Smooth muscle cell (in vitro differentiated cells): Measurements from ENCODE around the gene EBF4. TPM values are rescaled to one million over a fixed set of nuclear protein-coding genes. Genes with fewer than 3 reads are reported as not detected.
"Not testable (repeated sequence)": the region's sequence is repeated elsewhere in the genome, so short reads cannot be mapped to it uniquely, and the experiment has no call there.

Experiments
- DNase-seq: peaks from one replicate; lab custom pipeline; 2025; ENCODE audit not compliant: unreplicated experiment; lab: John Stamatoyannopoulos, UW
- H2AFZ ChIP-seq: fragments of 200-600 bp; sonication (generic); 2 replicates; pipeline ENCODE4 v1.6.0; 2016; ENCODE audit warnings: antibody characterized with exemption, low read depth, mild to moderate bottlenecking
- H3F3A ChIP-seq: fragments of 200-600 bp; sonication (generic); 2 replicates; pipeline ENCODE4 v1.6.0; 2017; ENCODE audit warnings: antibody characterized with exemption, low read depth
- H3K27ac ChIP-seq: fragments of 200-600 bp; sonication (generic); 2 replicates; pipeline ENCODE4 v1.5.1; 2016; ENCODE audit warnings: low read depth, mild to moderate bottlenecking
- H3K27me3 ChIP-seq: fragments of 200-600 bp; sonication (generic); 2 replicates; pipeline ENCODE4 v1.6.1; 2016; ENCODE audit warnings: low read depth, mild to moderate bottlenecking
- H3K36me3 ChIP-seq: fragments of 200-600 bp; sonication (generic); 2 replicates; pipeline ENCODE4 v1.5.1; 2016; ENCODE audit warnings: low read depth
- H3K4me1 ChIP-seq: fragments of 200-600 bp; sonication (generic); 2 replicates; pipeline ENCODE4 v1.5.1; 2016; ENCODE audit warnings: low read depth
- H3K4me2 ChIP-seq: fragments of 200-600 bp; sonication (generic); 2 replicates; pipeline ENCODE4 v1.6.0; 2016; ENCODE audit warnings: mild to moderate bottlenecking
- H3K4me3 ChIP-seq: fragments of 200-600 bp; sonication (generic); 2 replicates; pipeline ENCODE4 v1.5.1; 2016; ENCODE audit warnings: mild to moderate bottlenecking
- H3K79me2 ChIP-seq: fragments of 200-600 bp; sonication (generic); 2 replicates; pipeline ENCODE4 v1.6.0; 2016; ENCODE audit warnings: low read depth, mild to moderate bottlenecking
- H3K9ac ChIP-seq: fragments of 200-600 bp; sonication (generic); 2 replicates; pipeline ENCODE4 v1.6.0; 2016; ENCODE audit warnings: low read depth
- H3K9me3 ChIP-seq: fragments of 200-600 bp; sonication (generic); replicated peaks from 2 replicates; pipeline ENCODE4 v1.5.1; 2016; ENCODE audit warnings: low read depth
- H4K20me1 ChIP-seq: fragments of 200-600 bp; sonication (generic); 2 replicates; pipeline ENCODE4 v1.6.0; 2016; ENCODE audit warnings: low read depth
- WGBS: methylation state at CpG from one replicate; pipeline ENCODE4 v1.1.7; 2016; ENCODE audit warnings: low lambda C conversion rate; 5-methylcytosine and 5-hydroxymethylcytosine counted together
- polyA plus RNA-seq: library from polyadenylated mRNA; unstranded; fragments of >200 nt; fragmentation: Nextera tagmentation; extraction: Ambion mirVana; gene quantifications from 2 replicates; pipeline ENCODE4 v1.2.1, GENCODE V29; 2016
- total RNA-seq: library from RNA; depleted of rRNA; stranded (reverse); fragments of >200 nt; gene quantifications from 2 replicates; pipeline ENCODE4 v1.2.3, GENCODE V29; 2014
- TF ChIP-seq, protein P1 (sequence below): fragments of 200-600 bp; sonication (generic); IDR thresholded peaks from 2 replicates; pipeline ENCODE4 v1.5.1; 2017; ENCODE audit warnings: borderline replicate concordance, mild to moderate bottlenecking, antibody characterized with exemption; ENCODE audit not compliant: insufficient read depth, poor library complexity, severe bottlenecking

Gene EBF4
- total and polyA plus RNA-seq, 2 experiments from 2014 or later: 8.2 to 19.0 TPM

DNA sequence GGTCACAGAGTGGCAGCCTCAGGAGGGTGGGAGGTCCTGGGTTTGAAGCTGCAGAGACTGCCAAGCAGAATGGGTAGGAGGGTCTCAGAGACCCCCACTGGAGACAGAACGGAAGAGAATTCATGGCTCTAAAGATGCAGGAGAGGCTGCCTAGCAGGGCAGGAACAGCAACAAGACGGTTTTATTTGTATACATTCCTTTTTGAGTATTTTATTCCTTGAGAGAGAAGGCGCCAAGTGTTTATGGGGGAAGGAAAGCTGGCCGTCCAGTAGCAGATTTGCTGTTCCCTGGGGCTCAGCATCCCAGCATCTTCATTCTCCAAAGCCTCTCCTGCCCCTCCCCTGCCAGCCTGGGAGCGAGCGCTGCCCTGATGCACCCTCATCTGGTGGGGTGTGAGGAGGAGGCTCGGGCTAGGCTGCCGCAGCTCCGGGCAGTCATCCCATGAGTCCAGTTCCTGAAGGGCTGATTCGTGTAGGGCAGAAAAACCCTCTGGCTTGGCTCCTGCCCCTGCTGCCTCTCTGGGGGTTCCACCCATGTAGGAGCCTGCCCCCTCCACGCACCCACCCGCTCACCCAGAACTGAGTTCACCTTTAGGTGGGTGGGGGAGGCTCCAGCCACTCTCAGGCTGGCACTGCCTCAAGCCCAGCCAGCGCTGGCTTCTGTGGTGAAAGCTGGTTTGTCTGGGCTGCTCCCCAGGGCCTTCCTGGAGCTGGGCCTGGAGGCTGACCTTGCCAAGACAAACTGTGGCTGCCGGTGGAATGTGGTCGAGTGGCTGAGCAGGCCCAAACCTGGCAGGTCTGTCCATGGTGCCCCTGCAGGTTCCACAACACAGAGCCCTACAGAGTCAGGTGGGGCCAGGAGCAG lies 75.4 kb downstream of the EBF4 start:
- Histone ChIP-seq H3K27me3 (peaks cover 20% of the 10 kb centered on the region), H3K79me2 (no peaks in the 10 kb centered on the region), H4K20me1 (no peaks in the 10 kb centered on the region), H3K4me3 (no peak overlapping the region), H3K9ac (no peak overlapping the region), H3K27ac (no peak overlapping the region), H3K36me3 (no peaks in the 10 kb centered on the region), H3F3A (no peaks in the 10 kb centered on the region), H2AFZ (no peak overlapping the region), H3K4me1 (no peaks in the 10 kb centered on the region), H3K4me2 (no peak overlapping the region), H3K9me3 (no peaks in the 10 kb centered on the region)
- WGBS: 80% methylated on average over 15 of the region's 15 CpGs
- DNase-seq: no peak
- TF ChIP-seq, protein P1, sequence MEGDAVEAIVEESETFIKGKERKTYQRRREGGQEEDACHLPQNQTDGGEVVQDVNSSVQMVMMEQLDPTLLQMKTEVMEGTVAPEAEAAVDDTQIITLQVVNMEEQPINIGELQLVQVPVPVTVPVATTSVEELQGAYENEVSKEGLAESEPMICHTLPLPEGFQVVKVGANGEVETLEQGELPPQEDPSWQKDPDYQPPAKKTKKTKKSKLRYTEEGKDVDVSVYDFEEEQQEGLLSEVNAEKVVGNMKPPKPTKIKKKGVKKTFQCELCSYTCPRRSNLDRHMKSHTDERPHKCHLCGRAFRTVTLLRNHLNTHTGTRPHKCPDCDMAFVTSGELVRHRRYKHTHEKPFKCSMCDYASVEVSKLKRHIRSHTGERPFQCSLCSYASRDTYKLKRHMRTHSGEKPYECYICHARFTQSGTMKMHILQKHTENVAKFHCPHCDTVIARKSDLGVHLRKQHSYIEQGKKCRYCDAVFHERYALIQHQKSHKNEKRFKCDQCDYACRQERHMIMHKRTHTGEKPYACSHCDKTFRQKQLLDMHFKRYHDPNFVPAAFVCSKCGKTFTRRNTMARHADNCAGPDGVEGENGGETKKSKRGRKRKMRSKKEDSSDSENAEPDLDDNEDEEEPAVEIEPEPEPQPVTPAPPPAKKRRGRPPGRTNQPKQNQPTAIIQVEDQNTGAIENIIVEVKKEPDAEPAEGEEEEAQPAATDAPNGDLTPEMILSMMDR: no peak

DNA sequence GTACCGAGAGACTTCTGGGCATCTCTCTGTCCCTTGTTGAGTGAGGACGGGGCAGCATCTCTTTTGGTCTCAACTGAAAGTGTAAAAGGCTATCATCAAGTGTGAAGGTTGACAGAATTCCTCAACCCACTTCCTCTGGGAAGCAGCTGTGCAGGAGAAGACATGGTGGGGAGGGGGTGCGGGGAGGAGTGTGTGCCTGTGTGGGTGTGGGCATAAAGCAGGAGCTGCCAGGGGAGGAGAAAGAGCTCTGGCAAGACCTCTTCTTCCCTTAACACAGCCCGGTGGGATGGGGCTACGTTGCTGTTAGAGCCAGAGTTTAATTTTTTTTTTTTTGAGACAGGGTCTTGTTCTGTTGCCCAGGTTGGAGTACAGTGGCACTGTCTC lies 76.0 kb downstream of the EBF4 start:
- H3F3A ChIP-seq: no peaks in the 10 kb centered on the region
- H3K9me3 ChIP-seq: no peaks in the 10 kb centered on the region
- H3K27me3 ChIP-seq: peaks cover 14% of the 10 kb centered on the region
- H3K4me3 ChIP-seq: no peak overlapping the region
- H3K27ac ChIP-seq: no peak overlapping the region
- TF ChIP-seq, protein P1: no peak
- H3K4me2 ChIP-seq: no peak overlapping the region
- H3K9ac ChIP-seq: no peak overlapping the region
- WGBS: 89% methylated on average over 5 of the region's 5 CpGs
- no peak for DNase-seq
- H3K36me3 ChIP-seq: no peaks in the 10 kb centered on the region
- no peaks in the 10 kb centered on the region for H3K4me1 ChIP-seq
- no peak overlapping the region for H2AFZ ChIP-seq
- no peaks in the 10 kb centered on the region for H3K79me2 ChIP-seq
- no peaks in the 10 kb centered on the region for H4K20me1 ChIP-seq

DNA sequence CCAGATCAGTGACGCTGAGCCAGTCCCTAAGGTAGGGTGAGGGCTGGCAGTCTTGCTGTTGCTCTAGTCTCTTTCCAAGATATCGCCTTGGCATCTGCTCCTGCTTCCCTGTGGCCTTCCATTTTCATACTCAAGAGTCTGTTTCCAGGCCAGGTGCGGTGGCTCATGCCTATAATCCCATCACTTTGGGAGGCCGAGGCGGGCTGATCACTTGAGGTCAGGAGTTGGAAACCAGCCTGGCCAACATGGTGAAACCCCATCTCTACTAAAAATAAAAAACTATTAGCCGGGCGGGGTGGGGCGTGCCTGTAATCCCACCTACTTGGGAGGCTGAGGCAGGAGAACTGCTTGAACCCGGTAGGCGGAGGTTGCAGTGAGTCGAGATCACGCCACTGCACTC lies 77.5 kb downstream of the EBF4 start:
- H3K4me3 ChIP-seq, H2AFZ ChIP-seq, H3K27ac ChIP-seq, H3K4me2 ChIP-seq, H4K20me1 ChIP-seq, H3K4me1 ChIP-seq, DNase-seq, H3F3A ChIP-seq, H3K9me3 ChIP-seq, H3K9ac ChIP-seq, H3K36me3 ChIP-seq, H3K79me2 ChIP-seq: not testable (repeated sequence)
- peaks cover 10% of the 10 kb centered on the region for H3K27me3 ChIP-seq
- WGBS: 95% methylated on average over 12 of the region's 12 CpGs

DNA sequence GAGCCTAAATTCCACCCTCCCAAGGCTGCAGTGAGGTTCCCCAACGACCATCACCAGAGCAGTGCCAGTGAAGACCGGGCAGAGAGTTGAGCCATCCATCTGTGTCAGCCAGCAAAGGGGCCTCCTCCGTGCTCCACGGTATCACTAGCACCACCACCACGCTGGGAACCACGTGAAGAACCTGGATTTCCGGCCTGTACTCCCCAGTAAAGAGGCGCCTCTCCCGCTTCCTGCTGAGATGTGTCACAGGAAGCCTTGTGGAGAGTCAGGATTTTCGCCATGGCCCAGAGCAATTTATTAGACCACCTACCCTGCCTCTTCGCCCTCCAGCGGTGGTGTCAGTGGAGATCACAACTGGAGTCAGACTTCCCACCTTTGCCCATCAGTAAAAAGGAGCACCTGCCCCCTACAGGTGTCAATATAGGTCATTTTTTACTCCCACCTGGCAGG lies 79.1 kb downstream of the EBF4 start:
- no peaks in the 10 kb centered on the region for H4K20me1 ChIP-seq
- no peaks in the 10 kb centered on the region for H3K9me3 ChIP-seq
- no peak overlapping the region for H3K4me3 ChIP-seq
- H3K9ac ChIP-seq: no peak overlapping the region
- peaks cover 10% of the 10 kb centered on the region for H3K27me3 ChIP-seq
- 47% methylated on average over 12 of the region's 12 CpGs for WGBS
- no peaks in the 10 kb centered on the region for H3F3A ChIP-seq
- TF ChIP-seq, protein P1: no peak
- H2AFZ ChIP-seq: no peak overlapping the region
- H3K79me2 ChIP-seq: no peaks in the 10 kb centered on the region
- no peaks in the 10 kb centered on the region for H3K4me1 ChIP-seq
- H3K36me3 ChIP-seq: no peaks in the 10 kb centered on the region
- no peak overlapping the region for H3K27ac ChIP-seq
- no peak overlapping the region for H3K4me2 ChIP-seq
- no peak for DNase-seq
